Stimulated activated naive B cell treated with anti-CD40 and anti-IgM and Interleukin-4, amounts not matched to agents 10 μg/mL and 1 μg/mL and 100 μg/mL, for 72 hours (primary cell): ENCODE data around the gene ECE1.

ENCODE experiments used
- ATAC-seq, 2 donors: fragments of 150-1000 bp; cut with Tn5 transposase; replicated peaks; 2 replicates each; pipeline ENCODE4 v1.10.0; 2021; ENCODE audit warnings: moderate library complexity in 1 of 2
- DNase-seq: peaks from one replicate; pipeline ENCODE4 v3.0.0; 2021
- H3K27ac Mint-ChIP-seq: one replicate; pipeline ENCODE4 v1.8.0; 2022; ENCODE audit warnings: mild to moderate bottlenecking, mixed read lengths
- H3K27me3 Mint-ChIP-seq, 2 donors: one replicate each; pipeline ENCODE4 v1.8.0; 2022; ENCODE audit warnings: mixed read lengths in 2 of 2
- H3K36me3 Mint-ChIP-seq, 2 donors: one replicate each; pipeline ENCODE4 v1.8.0; 2022; ENCODE audit warnings: mixed read lengths in 2 of 2, mild to moderate bottlenecking in 1 of 2
- H3K4me1 Mint-ChIP-seq, 2 donors: one replicate each; pipeline ENCODE4 v1.8.0; 2022; ENCODE audit warnings: mixed read lengths in 2 of 2, mild to moderate bottlenecking in 1 of 2
- H3K4me3 Mint-ChIP-seq, 2 donors: one replicate each; pipeline ENCODE4 v1.8.0; 2022; ENCODE audit warnings: mild to moderate bottlenecking in 2 of 2, mixed read lengths in 2 of 2, moderate library complexity in 1 of 2
- H3K9me3 Mint-ChIP-seq, 2 donors: one replicate each; pipeline ENCODE4 v1.8.0; 2022; ENCODE audit warnings: mixed read lengths in 2 of 2, mild to moderate bottlenecking in 1 of 2

The ECE1 gene

GRCh38 chr1:21289700-21290545 is at the start of gene ECE1:
Gene ECE1 (minus strand): TSS chr1:21290463. CDS start chr1:21290414, 49 bp downstream.
- H3K36me3 Mint-ChIP-seq, result peaks cover 28 to 37% of the 10 kb centered on the region in 2 donors
- DNase-seq, result peak; percentile 51
- no peaks in the 10 kb centered on the region for H3K9me3 Mint-ChIP-seq
- no peak for ATAC-seq
- H3K4me3 Mint-ChIP-seq, result peak within 1 kb of the TSS; percentile 95 to 96
- no peaks in the 10 kb centered on the region for H3K27me3 Mint-ChIP-seq
- H3K27ac Mint-ChIP-seq, result peak within 1 kb of the TSS; percentile 98
- peaks cover 48 to 80% of the 10 kb centered on the region in 2 donors for H3K4me1 Mint-ChIP-seq

GRCh38 chr1:21339356-21340229 is 49.3 kb upstream of the ECE1 start:
- Mint-ChIP-seq H3K4me3 (no peak overlapping the region), H3K9me3 (no peaks in the 10 kb centered on the region), H3K27ac (no peak overlapping the region), H3K4me1 (peaks cover 78 to 99% of the 10 kb centered on the region in 2 donors), H3K27me3 (no peaks in the 10 kb centered on the region), H3K36me3 (peaks cover 8 to 30% of the 10 kb centered on the region in 2 donors)
- DNase-seq (no peak), ATAC-seq (no peak)

GRCh38 chr1:21338573-21339355 is 48.5 kb upstream of the ECE1 start:
- DNase-seq, result no peak
- Mint-ChIP-seq H3K9me3 (no peaks in the 10 kb centered on the region), H3K27me3 (no peaks in the 10 kb centered on the region), H3K4me1 (peaks cover 81 to 99% of the 10 kb centered on the region in 2 donors), H3K27ac (peak overlapping the region; percentile 79), H3K4me3 (no peak overlapping the region), H3K36me3 (peaks cover 8 to 33% of the 10 kb centered on the region in 2 donors)
- ATAC-seq, result no peak

GRCh38 chr1:21337928-21338572 is 47.8 kb upstream of the ECE1 start:
- Mint-ChIP-seq H3K4me1 (peaks cover 75 to 97% of the 10 kb centered on the region in 2 donors), H3K36me3 (peaks cover 8 to 31% of the 10 kb centered on the region in 2 donors), H3K27me3 (no peaks in the 10 kb centered on the region), H3K27ac (peak overlapping the region; percentile 79), H3K4me3 (peak overlapping the region in 1 of 2 donors; percentile 18), H3K9me3 (no peaks in the 10 kb centered on the region)
- no peak for ATAC-seq
- no peak for DNase-seq

GRCh38 chr1:21337454-21337927 is 47.2 kb upstream of the ECE1 start:
- Mint-ChIP-seq H3K36me3 (peaks cover 8 to 31% of the 10 kb centered on the region in 2 donors), H3K27me3 (no peaks in the 10 kb centered on the region), H3K9me3 (no peaks in the 10 kb centered on the region), H3K4me3 (no peak overlapping the region), H3K4me1 (peaks cover 73 to 96% of the 10 kb centered on the region in 2 donors), H3K27ac (peak overlapping the region; percentile 79)
- ATAC-seq (no peak), DNase-seq (no peak)

GRCh38 chr1:21337010-21337437 is 46.8 kb upstream of the ECE1 start:
- Mint-ChIP-seq H3K9me3 (no peaks in the 10 kb centered on the region), H3K4me1 (peaks cover 72 to 96% of the 10 kb centered on the region in 2 donors), H3K27me3 (no peaks in the 10 kb centered on the region), H3K36me3 (peaks cover 8 to 31% of the 10 kb centered on the region in 2 donors), H3K4me3 (no peak overlapping the region), H3K27ac (no peak overlapping the region)
- DNase-seq, result no peak
- ATAC-seq, result no peak

GRCh38 chr1:21335750-21336224 is 45.5 kb upstream of the ECE1 start:
- DNase-seq, result no peak
- Mint-ChIP-seq H3K27ac (peak overlapping the region; percentile 97), H3K4me3 (peak overlapping the region in 1 of 2 donors; percentile 88), H3K36me3 (peaks cover 9 to 28% of the 10 kb centered on the region in 2 donors), H3K4me1 (peaks cover 65 to 96% of the 10 kb centered on the region in 2 donors), H3K9me3 (no peaks in the 10 kb centered on the region), H3K27me3 (no peaks in the 10 kb centered on the region)
- no peak for ATAC-seq

GRCh38 chr1:21335088-21335691 is 44.9 kb upstream of the ECE1 start:
- DNase-seq (no peak), ATAC-seq (no peak)
- Mint-ChIP-seq H3K4me1 (peaks cover 67 to 96% of the 10 kb centered on the region in 2 donors), H3K36me3 (peaks cover 13 to 32% of the 10 kb centered on the region in 2 donors), H3K27me3 (no peaks in the 10 kb centered on the region), H3K9me3 (no peaks in the 10 kb centered on the region), H3K27ac (peak overlapping the region; percentile 97), H3K4me3 (peak overlapping the region; percentile 82 to 88)

GRCh38 chr1:21334214-21335087 is 44.2 kb upstream of the ECE1 start:
- peak; percentile 96 to 97 for ATAC-seq
- Mint-ChIP-seq H3K36me3 (peaks cover 12 to 32% of the 10 kb centered on the region in 2 donors), H3K27ac (peak overlapping the region; percentile 97), H3K4me1 (peaks cover 69 to 96% of the 10 kb centered on the region in 2 donors), H3K27me3 (no peaks in the 10 kb centered on the region), H3K4me3 (peak overlapping the region; percentile 82 to 88), H3K9me3 (no peaks in the 10 kb centered on the region)
- DNase-seq, result peak; percentile 88

- Mint-ChIP-seq H3K27me3 (no peaks in the 10 kb centered on the region), H3K9me3 (no peaks in the 10 kb centered on the region), H3K4me1 (peaks cover 69 to 96% of the 10 kb centered on the region in 2 donors), H3K27ac (peak overlapping the region; percentile 97), H3K4me3 (peak overlapping the region; percentile 82 to 88), H3K36me3 (peaks cover 15 to 30% of the 10 kb centered on the region in 2 donors)
- no peak for DNase-seq
- ATAC-seq, result no peak
These were observed 43.6 kb upstream of the ECE1 start for GRCh38 chr1:21333824-21334213.

- no peak for ATAC-seq
- Mint-ChIP-seq H3K4me3 (peak overlapping the region in 1 of 2 donors; percentile 10), H3K36me3 (peaks cover 21 to 25% of the 10 kb centered on the region in 2 donors), H3K27ac (peak overlapping the region; percentile 73), H3K4me1 (peaks cover 63 to 94% of the 10 kb centered on the region in 2 donors), H3K27me3 (no peaks in the 10 kb centered on the region), H3K9me3 (peaks cover 0 to 2% of the 10 kb centered on the region in 2 donors)
- DNase-seq, result no peak
These were observed 42.5 kb upstream of the ECE1 start for GRCh38 chr1:21332554-21333311.
